SK-N-SH treated with all-trans-retinoic acid at 6 μM for 48 hours (cell line): ENCODE data around the gene CAVIN2.

Experiments used
- ATAC-seq: fragments of 200-7000 bp; cut with Tn5 transposase; 3 replicates; pipeline ENCODE4 v1.9.1; 2020; ENCODE audit warnings: mild to moderate bottlenecking, moderate library complexity
- ARNTL ChIP-seq: fragments of 450-650 bp; formaldehyde crosslinking; IDR thresholded peaks from 2 replicates; pipeline ENCODE4 v1.5.0; 2020; ENCODE audit warnings: low read depth, mild to moderate bottlenecking, moderate library complexity, borderline replicate concordance
- BACH2 ChIP-seq: fragments of 250-450 bp; sonication (Bioruptor Pico); IDR thresholded peaks from 2 replicates; pipeline ENCODE4 v1.9.0; 2021; ENCODE audit warnings: mild to moderate bottlenecking, borderline replicate concordance
- CREB5 ChIP-seq: fragments of 250-450 bp; sonication (Bioruptor Pico); IDR thresholded peaks from 2 replicates; pipeline ENCODE4 v1.5.1; 2020; ENCODE audit warnings: low read depth, mild to moderate bottlenecking, moderate library complexity
- CSDC2 ChIP-seq: fragments of 250-450 bp; sonication (Bioruptor Pico); IDR thresholded peaks from 2 replicates; pipeline ENCODE4 v1.5.0; 2020; ENCODE audit warnings: mild to moderate bottlenecking, moderate library complexity
- CSRNP3 ChIP-seq: fragments of 250-450 bp; sonication (Bioruptor Pico); IDR thresholded peaks from 2 replicates; pipeline ENCODE4 v1.5.1; 2021; ENCODE audit warnings: mild to moderate bottlenecking, moderate library complexity
- GLIS3 ChIP-seq: fragments of 250-450 bp; sonication (Bioruptor Pico); IDR thresholded peaks from 2 replicates; pipeline ENCODE4 v1.5.0; 2020; ENCODE audit warnings: mild to moderate bottlenecking, moderate library complexity
- ISL1 ChIP-seq: fragments of 250-450 bp; sonication (Bioruptor Pico); IDR thresholded peaks from 2 replicates; pipeline ENCODE4 v2.1.2; 2022; ENCODE audit warnings: mild to moderate bottlenecking, moderate library complexity
- PATZ1 ChIP-seq: fragments of 250-450 bp; sonication (Bioruptor Pico); IDR thresholded peaks from 2 replicates; pipeline ENCODE4 v1.8.0; 2020; ENCODE audit warnings: mild to moderate bottlenecking, moderate library complexity, borderline replicate concordance
- POU6F1 ChIP-seq: fragments of 250-450 bp; sonication (Bioruptor Pico); IDR thresholded peaks from 2 replicates; pipeline ENCODE4 v1.8.0; 2021; ENCODE audit warnings: low read depth, mild to moderate bottlenecking, moderate library complexity, borderline replicate concordance
- RARB ChIP-seq: fragments of 250-450 bp; sonication (Bioruptor Pico); IDR thresholded peaks from 2 replicates; pipeline ENCODE4 v1.8.0; 2021; ENCODE audit warnings: mild to moderate bottlenecking, moderate library complexity
- SNAI2 ChIP-seq: fragments of 250-450 bp; sonication (Bioruptor Pico); IDR thresholded peaks from 2 replicates; pipeline ENCODE4 v1.5.0; 2020; ENCODE audit warnings: mild to moderate bottlenecking, moderate library complexity
- TCF4 ChIP-seq: fragments of 250-450 bp; sonication (Bioruptor Pico); IDR thresholded peaks from 2 replicates; pipeline ENCODE4 v1.8.0; 2021; ENCODE audit warnings: mild to moderate bottlenecking, moderate library complexity, borderline replicate concordance
- TSHZ2 ChIP-seq: fragments of 250-450 bp; sonication (Bioruptor Pico); IDR thresholded peaks from 2 replicates; pipeline ENCODE4 v1.5.0; 2020; ENCODE audit warnings: mild to moderate bottlenecking, moderate library complexity
- ZC3H10 ChIP-seq: fragments of 250-450 bp; sonication (Bioruptor Pico); IDR thresholded peaks from 2 replicates; pipeline ENCODE4 v1.5.1; 2021; ENCODE audit warnings: mild to moderate bottlenecking, moderate library complexity
- ZFP3 ChIP-seq: fragments of 250-450 bp; sonication (Bioruptor Pico); IDR thresholded peaks from 2 replicates; pipeline ENCODE4 v1.5.0; 2020; ENCODE audit warnings: mild to moderate bottlenecking, moderate library complexity
- ZFP30 ChIP-seq: fragments of 450-650 bp; formaldehyde crosslinking; IDR thresholded peaks from 2 replicates; pipeline ENCODE4 v1.5.0; 2022; ENCODE audit warnings: mild to moderate bottlenecking, moderate library complexity
- ZNF565 ChIP-seq: fragments of 450-650 bp; formaldehyde crosslinking; conservative IDR thresholded peaks from 2 replicates; pipeline ENCODE4 v1.5.0; 2020; ENCODE audit warnings: low read depth, mild to moderate bottlenecking, moderate library complexity
- ZNF8 ChIP-seq: fragments of 450-650 bp; formaldehyde crosslinking; IDR thresholded peaks from 2 replicates; pipeline ENCODE4 v1.5.0; 2020; ENCODE audit warnings: mild to moderate bottlenecking, moderate library complexity

Gene CAVIN2

DNA sequence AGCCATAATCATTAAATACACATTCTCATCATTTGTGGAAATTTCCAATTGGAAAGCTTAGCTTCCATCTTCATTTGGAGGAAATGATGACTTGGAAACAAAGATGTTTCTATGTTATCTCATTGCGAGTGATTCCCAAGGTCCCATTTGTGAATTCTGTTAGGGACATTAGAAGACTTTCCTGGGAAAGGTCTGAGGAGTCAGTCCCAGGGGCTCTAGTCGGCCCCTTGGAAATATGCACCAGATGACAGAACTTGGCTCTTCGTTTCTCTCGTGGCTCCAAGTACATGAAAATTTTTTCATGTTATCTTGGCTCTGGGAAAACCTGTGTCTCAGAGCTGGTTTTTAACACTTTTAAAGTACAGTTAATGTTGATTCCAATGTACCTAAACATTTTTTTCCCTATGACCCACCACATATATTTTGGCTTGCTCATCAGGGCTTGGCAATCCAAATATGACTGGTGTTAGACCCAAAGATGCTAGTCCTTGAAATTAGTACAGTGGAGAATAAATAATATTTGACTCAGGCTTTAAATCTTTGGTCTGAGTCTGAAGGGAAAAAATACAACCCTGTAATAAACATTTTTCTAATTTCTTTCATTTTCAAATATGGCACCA lies 15.4 kb upstream of the CAVIN2 start:
- ATAC-seq: no peak

More for the DNA sequence above, 15.4 kb upstream of the CAVIN2 start:
- TF ChIP-seq BACH2 (CRISPR knock-in tag) (no peak), RARB (CRISPR knock-in tag) (no peak), CSRNP3 (CRISPR knock-in tag) (no peak), ZC3H10 (CRISPR knock-in tag) (no peak), ZFP30 (no peak), ZNF565 (no peak), ISL1 (CRISPR knock-in tag) (no peak), ARNTL (CRISPR knock-in tag) (no peak), POU6F1 (CRISPR knock-in tag) (no peak), GLIS3 (CRISPR knock-in tag) (no peak), TSHZ2 (CRISPR knock-in tag) (no peak), ZNF8 (CRISPR knock-in tag) (no peak), PATZ1 (no peak), ZFP3 (CRISPR knock-in tag) (no peak), CREB5 (no peak), CSDC2 (CRISPR knock-in tag) (no peak), TCF4 (CRISPR knock-in tag) (no peak), SNAI2 (no peak)
